HG03432 (cell line): Measurements from ENCODE around the gene TLL2.

Experiments
- ATAC-seq: cut with Tn5 transposase; IDR thresholded peaks from one replicate; pipeline ENCODE4 v1.9.1; 2021; ENCODE audit warnings: mild to moderate bottlenecking, moderate library complexity; ENCODE audit not compliant: unreplicated experiment

TLL2 gene

GRCh38 chr10:96468845-96469244 lies 44.9 kb downstream of the TLL2 start:
- no peak for ATAC-seq

GRCh38 chr10:96465599-96465998 lies 48.1 kb downstream of the TLL2 start:
- ATAC-seq = no peak

- ATAC-seq = no peak
Observed at GRCh38 chr10:96463562-96463961, 50.2 kb downstream of the TLL2 start.

GRCh38 chr10:96462606-96463151 lies 51.0 kb downstream of the TLL2 start:
- no peak for ATAC-seq

- no peak for ATAC-seq
Observed at GRCh38 chr10:96460316-96460715, 53.4 kb downstream of the TLL2 start.

- ATAC-seq = no peak
Observed at GRCh38 chr10:96457341-96457740, 56.4 kb downstream of the TLL2 start.

- ATAC-seq = no peak
Observed at GRCh38 chr10:96456296-96456840, 57.4 kb downstream of the TLL2 start.

GRCh38 chr10:96453856-96454583 lies 59.7 kb downstream of the TLL2 start:
- no peak for ATAC-seq

GRCh38 chr10:96452494-96453153 lies 61.1 kb downstream of the TLL2 start:
- ATAC-seq = no peak

- ATAC-seq = no peak
Observed at GRCh38 chr10:96450529-96451207, 63.1 kb downstream of the TLL2 start.

- no peak for ATAC-seq
Observed at GRCh38 chr10:96448558-96448957, 65.2 kb downstream of the TLL2 start.

- peak; percentile 64 for ATAC-seq
Observed at GRCh38 chr10:96448021-96448457, 65.7 kb downstream of the TLL2 start.

- no peak for ATAC-seq
Observed at GRCh38 chr10:96446966-96447596, 66.6 kb downstream of the TLL2 start.

GRCh38 chr10:96441987-96442643 lies 71.6 kb downstream of the TLL2 start:
- ATAC-seq = no peak

- ATAC-seq = no peak
Observed at GRCh38 chr10:96441322-96441885, 72.3 kb downstream of the TLL2 start.

- ATAC-seq = no peak
Observed at GRCh38 chr10:96440361-96441292, 73.1 kb downstream of the TLL2 start.

GRCh38 chr10:96439725-96440124 lies 74.0 kb downstream of the TLL2 start:
- no peak for ATAC-seq

GRCh38 chr10:96436035-96436434 lies 77.7 kb downstream of the TLL2 start:
- no peak for ATAC-seq
